Endothelial cell of umbilical vein (primary cell): Measurements from ENCODE around the gene POLR2L. TPM values are rescaled to one million over a fixed set of nuclear protein-coding genes. Genes with fewer than 3 reads are reported as not detected.
A peak's percentile ranks its signal among the peaks of the same experiment; 100 is the strongest.

Experiments used
- BruUV-seq: library from RNA; stranded (reverse); fragments of 400-500 nt; replicated peaks from 2 replicates; lab custom pipeline; 2021; lab: Mats Ljungman, UMichigan
- CTCF ChIA-PET: fragments of 300-600, 350-600 bp; sonication (Branson Sonifier 250); formaldehyde crosslinking; loops from one replicate; lab custom pipeline; 2021; ENCODE audit warnings: antibody characterized with exemption, inconsistent platforms; lab: Charles Lee
- POLR2A ChIA-PET: fragments of 300-600, 350-600 bp; sonication (Branson Sonifier 250); formaldehyde crosslinking; loops from one replicate; lab custom pipeline; 2021; ENCODE audit warnings: antibody characterized with exemption, inconsistent platforms; lab: Charles Lee
- DNase-seq: peaks from one replicate; pipeline ENCODE4 v3.0.0-alpha.2; 2011; ENCODE audit warnings: low read depth, low spot score
- FAIRE-seq: peaks from 2 replicates; lab custom pipeline; 2011; peaks lifted over from hg19 to GRCh38; lab: Jason Lieb, UNC
- H2AFZ ChIP-seq: 2 replicates; pipeline ENCODE4 v1.6.0; 2012; ENCODE audit warnings: low read depth, low read length, control low read depth, inconsistent platforms
- H3K27ac ChIP-seq: 2 replicates; pipeline ENCODE4 v1.5.1; 2011; ENCODE audit warnings: low read depth, mild to moderate bottlenecking, control low read depth, low read length, moderate library complexity; ENCODE audit not compliant: insufficient read depth
- H3K27me3 ChIP-seq, 2 experiments: 2 replicates each; pipeline versions ENCODE4 v1.6.0 to v1.6.1; 2011; ENCODE audit warnings: low read length in 2 of 2, mixed read lengths in 1 of 2; ENCODE audit not compliant: control insufficient read depth in 2 of 2, insufficient read depth in 2 of 2
- H3K36me3 ChIP-seq, 2 experiments: 2 replicates in 1 of 2; 3 replicates in 1 of 2; pipeline ENCODE4 v1.5.1; 2011; ENCODE audit warnings: low read length in 2 of 2, mild to moderate bottlenecking in 1 of 2, moderate library complexity in 1 of 2; ENCODE audit not compliant: control insufficient read depth in 2 of 2, insufficient read depth in 2 of 2; ENCODE audit errors: extremely low read depth in 1 of 2
- H3K4me1 ChIP-seq: 3 replicates; pipeline ENCODE4 v1.5.1; 2011; ENCODE audit warnings: mild to moderate bottlenecking, low read length; ENCODE audit not compliant: control insufficient read depth, insufficient read depth; ENCODE audit errors: extremely low read depth
- H3K4me2 ChIP-seq: 2 replicates; pipeline ENCODE4 v1.6.1; 2011; ENCODE audit warnings: low read length, control low read depth, mixed read lengths; ENCODE audit not compliant: insufficient read depth
- H3K4me3 ChIP-seq, 3 experiments: fragments of 200-600 bp in 1 of 3; sonication (generic), shearing (Covaris generic) in 1 of 3; replicated peaks in 1 of 3; 2 replicates each; pipeline ENCODE4 v1.5.1; 2011 to 2016; ENCODE audit warnings: control low read depth in 3 of 3, low read length in 3 of 3, mild to moderate bottlenecking in 2 of 3, inconsistent platforms in 1 of 3, low read depth in 1 of 3, moderate library complexity in 1 of 3; ENCODE audit not compliant: insufficient read depth in 1 of 3
- H3K79me2 ChIP-seq: 2 replicates; pipeline ENCODE4 v1.6.0; 2012; ENCODE audit warnings: low read length, inconsistent platforms; ENCODE audit not compliant: control insufficient read depth, insufficient read depth
- H3K9ac ChIP-seq: replicated peaks from 2 replicates; pipeline ENCODE3; 2011; ENCODE audit warnings: low read length, control low read depth; ENCODE audit not compliant: insufficient read depth; ENCODE audit errors: extremely low read depth
- H3K9me1 ChIP-seq: replicated peaks from 3 replicates; pipeline ENCODE4 v1.6.0; 2011; ENCODE audit warnings: mild to moderate bottlenecking, low read length; ENCODE audit not compliant: control insufficient read depth, insufficient read depth; ENCODE audit errors: extremely low read depth
- H3K9me3 ChIP-seq: replicated peaks from 2 replicates; pipeline ENCODE4 v1.5.1; 2012; ENCODE audit warnings: low read length, inconsistent platforms; ENCODE audit not compliant: control insufficient read depth, insufficient read depth
- H4K20me1 ChIP-seq: replicated peaks from 2 replicates; pipeline ENCODE3; 2011; ENCODE audit warnings: mild to moderate bottlenecking, low read length; ENCODE audit not compliant: control insufficient read depth, insufficient read depth; ENCODE audit errors: extremely low read depth
- EZH2 ChIP-seq: IDR thresholded peaks from 2 replicates; pipeline ENCODE4 v1.6.1; 2012; ENCODE audit warnings: borderline replicate concordance, low read depth, mild to moderate bottlenecking, moderate library complexity, low read length, inconsistent platforms; ENCODE audit not compliant: severe bottlenecking
- FOS ChIP-seq: IDR thresholded peaks from 2 replicates; pipeline ENCODE4 v1.6.1; 2011; ENCODE audit warnings: mild to moderate bottlenecking, low read length, moderate library complexity, borderline replicate concordance; ENCODE audit not compliant: insufficient read depth
- GATA2 ChIP-seq: IDR thresholded peaks from 2 replicates; pipeline ENCODE4 v1.7.0; 2011; ENCODE audit warnings: low read depth, mild to moderate bottlenecking, moderate library complexity, mixed read lengths, low read length; ENCODE audit not compliant: insufficient read length, insufficient read depth
- JUN ChIP-seq: IDR thresholded peaks from 2 replicates; pipeline ENCODE4 v1.6.1; 2011; ENCODE audit warnings: borderline replicate concordance, low read depth; ENCODE audit not compliant: insufficient read length, insufficient read depth
- MYC ChIP-seq: IDR thresholded peaks from one replicate; pipeline ENCODE4 v1.6.1; 2011; ENCODE audit warnings: mild to moderate bottlenecking, low read depth, low read length
- POLR2A ChIP-seq: IDR thresholded peaks from 2 replicates; pipeline ENCODE4 v1.6.1; 2012; ENCODE audit warnings: low read depth, mild to moderate bottlenecking, control low read depth, low read length
- POLR2AphosphoS5 ChIP-seq: IDR thresholded peaks from 2 replicates; pipeline ENCODE4 v1.6.1; 2012; ENCODE audit warnings: low read depth, mild to moderate bottlenecking, control low read depth, low read length, moderate library complexity; ENCODE audit not compliant: insufficient read depth
- dilution Hi-C: fragments of 300-500 bp; cut with MboI; formaldehyde crosslinking; loops from one replicate; pipeline ENCODE4 v1.15.0; 2019; ENCODE audit warnings: low sequenced_read_pairs; ENCODE audit not compliant: extremely low pct_ligation_motif_present
- intact Hi-C: fragments of 100-400 bp; cut with micrococcal nuclease; formaldehyde crosslinking; loops from one replicate; pipeline ENCODE4 v1.10.0; 2022
- polyA plus RNA-seq, 4 experiments: library from polyadenylated mRNA; depleted of rRNA in 3 of 4; stranded (reverse) in 3 of 4; unstranded in 1 of 4; fragments of >200 nt; gene quantifications; 2 replicates each; pipeline versions ENCODE4 v1.2.1 to v1.2.3, GENCODE V29; 2011 to 2012; ENCODE audit warnings: missing spikeins in 1 of 4
- total RNA-seq: library from RNA; stranded (reverse); gene quantifications from 2 replicates; pipeline ENCODE4 v1.2.3, GENCODE V29; 2021
- TF ChIP-seq, protein P1 (sequence below): IDR thresholded peaks from 2 replicates; pipeline ENCODE4 v1.6.1; 2011; ENCODE audit not compliant: insufficient read depth, insufficient read length
- TF ChIP-seq, protein P2 (sequence below), 2 donors: IDR thresholded peaks; 1 replicate in 1 of 2; 2 replicates in 1 of 2; pipeline ENCODE4 v1.5.1; 2011; ENCODE audit warnings: low read length in 2 of 2, mild to moderate bottlenecking in 2 of 2, moderate library complexity in 2 of 2, control low read depth in 1 of 2, inconsistent platforms in 1 of 2, low read depth in 1 of 2; ENCODE audit not compliant: insufficient read depth in 1 of 2; ENCODE audit errors: extremely low read depth in 1 of 2

The POLR2L gene
- total and polyA plus RNA-seq, 2 donors (not counting 3 experiments of a cell fraction or from before 2014, with no cell fraction given) = 146 to 259 TPM

DNA sequence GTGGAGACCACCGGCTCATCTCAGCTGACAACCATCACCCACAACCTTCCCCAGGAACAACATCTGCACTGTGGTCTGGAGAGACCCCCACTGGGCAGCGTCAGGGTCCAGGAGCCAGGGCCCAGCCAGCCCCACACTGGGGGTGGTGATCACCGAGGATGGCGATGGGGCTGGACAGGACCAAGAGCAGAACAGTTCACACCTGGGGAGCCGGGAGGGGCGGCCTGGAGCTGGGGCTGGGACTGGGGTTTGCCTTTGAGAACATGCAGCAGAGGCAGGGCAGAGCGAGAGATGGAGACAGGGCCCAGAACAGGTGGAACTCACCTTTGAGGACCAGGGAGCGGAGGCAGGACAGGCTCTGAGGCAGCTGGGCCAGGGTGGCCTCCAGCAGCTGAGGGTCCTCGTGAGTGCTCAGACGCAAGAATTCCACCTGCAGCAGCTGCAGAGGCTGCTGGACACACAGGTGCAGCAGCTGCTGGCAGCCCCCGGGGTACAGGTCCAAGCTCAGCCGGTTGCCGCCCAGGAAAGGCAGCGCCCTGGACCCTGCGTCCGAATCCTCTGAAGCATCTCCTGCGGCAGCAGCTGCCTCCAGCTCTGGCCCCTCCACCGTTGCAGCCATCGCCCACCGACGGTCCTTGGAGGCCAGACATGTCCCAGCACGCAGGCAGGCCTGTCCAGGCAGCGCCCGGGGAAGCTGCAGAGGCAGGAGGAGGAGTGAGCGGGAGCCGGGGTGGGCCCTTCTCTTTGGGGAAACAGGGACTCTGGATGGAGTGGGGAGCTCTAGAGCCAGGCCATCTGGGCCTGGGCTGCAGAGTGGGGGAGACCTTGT lies 38.3 kb downstream of the POLR2L start:
- FAIRE-seq (peak; percentile 8), DNase-seq (no peak)
- Histone ChIP-seq H3K4me3 (peak overlapping the region; percentile 42 to 74 (median 59)), H3K27ac (no peak overlapping the region), H3K4me2 (peak overlapping the region; percentile 91), H3K9me3 (no peaks in the 10 kb centered on the region), H3K36me3 (peaks cover 0 to 20% of the 10 kb centered on the region in 2 experiments), H3K79me2 (peaks cover 12% of the 10 kb centered on the region), H3K4me1 (peaks cover 21% of the 10 kb centered on the region), H3K27me3 (no peaks in the 10 kb centered on the region), H4K20me1 (no peaks in the 10 kb centered on the region), H2AFZ (peak overlapping the region; percentile 11), H3K9ac (peak overlapping the region; percentile 13), H3K9me1 (no peaks in the 10 kb centered on the region)
- no TSS peak for BruUV-seq
- TF ChIP-seq FOS (no peak), GATA2 (no peak), JUN (no peak), MYC (no peak), POLR2AphosphoS5 (no peak), POLR2A (no peak), EZH2 (no peak)
- TF ChIP-seq, protein P1, sequence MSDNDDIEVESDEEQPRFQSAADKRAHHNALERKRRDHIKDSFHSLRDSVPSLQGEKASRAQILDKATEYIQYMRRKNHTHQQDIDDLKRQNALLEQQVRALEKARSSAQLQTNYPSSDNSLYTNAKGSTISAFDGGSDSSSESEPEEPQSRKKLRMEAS = no peak
- TF ChIP-seq, protein P2, sequence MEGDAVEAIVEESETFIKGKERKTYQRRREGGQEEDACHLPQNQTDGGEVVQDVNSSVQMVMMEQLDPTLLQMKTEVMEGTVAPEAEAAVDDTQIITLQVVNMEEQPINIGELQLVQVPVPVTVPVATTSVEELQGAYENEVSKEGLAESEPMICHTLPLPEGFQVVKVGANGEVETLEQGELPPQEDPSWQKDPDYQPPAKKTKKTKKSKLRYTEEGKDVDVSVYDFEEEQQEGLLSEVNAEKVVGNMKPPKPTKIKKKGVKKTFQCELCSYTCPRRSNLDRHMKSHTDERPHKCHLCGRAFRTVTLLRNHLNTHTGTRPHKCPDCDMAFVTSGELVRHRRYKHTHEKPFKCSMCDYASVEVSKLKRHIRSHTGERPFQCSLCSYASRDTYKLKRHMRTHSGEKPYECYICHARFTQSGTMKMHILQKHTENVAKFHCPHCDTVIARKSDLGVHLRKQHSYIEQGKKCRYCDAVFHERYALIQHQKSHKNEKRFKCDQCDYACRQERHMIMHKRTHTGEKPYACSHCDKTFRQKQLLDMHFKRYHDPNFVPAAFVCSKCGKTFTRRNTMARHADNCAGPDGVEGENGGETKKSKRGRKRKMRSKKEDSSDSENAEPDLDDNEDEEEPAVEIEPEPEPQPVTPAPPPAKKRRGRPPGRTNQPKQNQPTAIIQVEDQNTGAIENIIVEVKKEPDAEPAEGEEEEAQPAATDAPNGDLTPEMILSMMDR (IDR thresholded peaks at IDR 0.05; ENCODE audit: extremely low read depth in 1 of 2, insufficient read depth in 1 of 2, low read depth in 1 of 2, low read length in 2 of 2) = no peak
- ChIA-PET CTCF (interaction anchor here (1.0 to 1.4 kb wide), 2 partner anchors 31 to 36 kb away, joined by 3 to 4 read pairs; no protein-coding TSS in a partner anchor), POLR2A (no interaction called here)
- dilution Hi-C loops (no loop called here), intact Hi-C loops (no loop called here)
